Memory B cell (primary cell): Measurements from ENCODE around the gene GAL3ST3.

Experiments used
- ATAC-seq: fragments of 150-1000 bp; cut with Tn5 transposase; 2 replicates; pipeline ENCODE4 v1.10.0; 2021; ENCODE audit warnings: low read depth, mild to moderate bottlenecking, moderate library complexity
- DNase-seq, 2 donors: peaks; one replicate each; pipeline ENCODE4 v3.0.0; 2022; ENCODE audit warnings: low spot score in 2 of 2
- H3K27ac Mint-ChIP-seq: one replicate; pipeline ENCODE4 v1.8.0; 2022; ENCODE audit warnings: mild to moderate bottlenecking, moderate library complexity, mixed read lengths
- H3K27me3 Mint-ChIP-seq: one replicate; pipeline ENCODE4 v1.8.0; 2022; ENCODE audit warnings: mixed read lengths
- H3K36me3 Mint-ChIP-seq: one replicate; pipeline ENCODE4 v1.8.0; 2022; ENCODE audit warnings: mild to moderate bottlenecking, mixed read lengths
- H3K4me1 Mint-ChIP-seq: one replicate; pipeline ENCODE4 v1.8.0; 2022; ENCODE audit warnings: mixed read lengths
- H3K4me3 Mint-ChIP-seq: one replicate; pipeline ENCODE4 v1.8.0; 2022; ENCODE audit warnings: mild to moderate bottlenecking, moderate library complexity, mixed read lengths
- H3K9me3 Mint-ChIP-seq: one replicate; pipeline ENCODE4 v1.8.0; 2022; ENCODE audit warnings: mixed read lengths

The GAL3ST3 gene

DNA sequence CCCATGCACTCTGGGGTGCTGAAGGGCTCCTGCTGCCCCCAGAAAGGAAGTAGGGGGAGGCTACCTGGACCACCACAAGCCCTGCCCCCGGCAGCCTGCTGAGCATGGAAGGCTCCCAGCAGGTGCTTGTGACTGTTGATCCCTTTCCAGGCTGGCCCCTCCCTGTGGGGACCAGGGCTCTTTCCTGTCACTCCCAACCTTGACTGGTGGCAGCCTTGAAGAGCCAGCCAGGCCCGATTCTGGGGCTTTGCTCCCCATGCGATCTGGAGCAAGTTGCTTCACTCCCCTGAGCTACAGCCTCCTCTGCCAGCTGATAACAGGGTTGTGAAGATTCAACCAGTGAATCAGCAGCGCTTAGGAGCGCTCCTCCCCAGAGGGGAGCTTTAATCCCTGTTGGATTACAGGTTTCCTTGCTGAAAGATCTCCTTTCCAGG, 41.7 kb downstream of the GAL3ST3 start:
- peaks cover 11% of the 10 kb centered on the region for H3K4me1 Mint-ChIP-seq
- DNase-seq: no peak
- ATAC-seq: no peak
- H3K27me3 Mint-ChIP-seq: no peaks in the 10 kb centered on the region
- H3K36me3 Mint-ChIP-seq: peaks cover 3% of the 10 kb centered on the region
- no peak overlapping the region for H3K4me3 Mint-ChIP-seq
- no peaks in the 10 kb centered on the region for H3K9me3 Mint-ChIP-seq
- H3K27ac Mint-ChIP-seq: no peak overlapping the region

DNA sequence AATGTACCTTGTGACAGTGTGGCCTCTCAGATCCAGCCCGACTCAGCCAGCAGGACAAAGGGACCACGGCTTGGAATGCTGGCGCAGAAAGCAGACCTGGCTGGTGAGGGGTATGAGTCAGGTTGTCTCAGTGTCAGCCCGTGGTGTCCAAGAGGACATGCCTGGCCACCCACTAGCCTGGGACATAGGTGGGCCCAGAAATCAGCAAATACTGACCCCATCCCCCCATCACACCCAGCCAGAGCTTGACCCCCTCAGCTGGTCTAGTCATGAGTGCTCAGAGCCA, 42.1 kb downstream of the GAL3ST3 start:
- Mint-ChIP-seq H3K4me1 (peaks cover 11% of the 10 kb centered on the region), H3K4me3 (no peak overlapping the region), H3K27ac (no peak overlapping the region), H3K36me3 (peaks cover 5% of the 10 kb centered on the region), H3K27me3 (no peaks in the 10 kb centered on the region), H3K9me3 (no peaks in the 10 kb centered on the region)
- ATAC-seq: no peak
- DNase-seq: no peak

DNA sequence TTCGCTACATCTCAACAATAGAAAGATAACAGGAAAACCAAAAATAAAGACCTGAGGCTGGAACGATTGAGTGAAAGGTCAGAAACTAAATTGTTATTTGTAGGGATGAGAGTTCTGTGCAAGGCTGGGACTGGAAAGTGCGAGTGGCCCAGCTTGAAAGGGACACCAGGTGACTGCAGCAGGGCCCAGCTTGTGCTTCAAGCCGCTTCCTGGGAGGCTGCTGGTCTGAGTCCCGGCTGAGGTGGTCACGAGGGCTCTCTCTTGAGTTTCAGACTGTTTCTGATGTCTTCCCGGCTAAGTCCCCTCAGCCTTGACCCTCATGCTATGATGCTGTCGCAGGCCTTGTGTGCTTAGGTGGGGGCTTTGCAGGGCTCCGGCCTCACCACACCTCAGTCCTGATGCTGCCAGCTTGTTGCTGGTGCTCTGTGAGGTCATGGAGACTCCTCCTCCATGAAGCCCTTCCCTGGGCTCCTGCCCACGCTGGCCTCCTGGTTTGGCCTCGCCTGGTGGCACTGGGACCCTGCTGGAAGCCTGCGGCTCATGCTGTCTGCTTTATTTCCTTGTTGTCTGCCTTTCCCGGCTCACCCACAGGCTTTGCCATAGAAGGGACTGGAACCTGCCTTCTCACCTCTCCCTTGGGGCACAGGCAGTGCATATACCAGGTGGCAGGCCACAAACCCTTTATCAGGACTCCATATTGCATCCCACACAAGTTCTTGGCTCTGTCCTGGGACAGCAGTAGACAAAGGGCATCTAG, 42.6 kb downstream of the GAL3ST3 start:
- ATAC-seq: no peak
- Mint-ChIP-seq H3K27ac (no peak overlapping the region), H3K9me3 (no peaks in the 10 kb centered on the region), H3K4me3 (no peak overlapping the region), H3K4me1 (peaks cover 14% of the 10 kb centered on the region), H3K27me3 (no peaks in the 10 kb centered on the region), H3K36me3 (peaks cover 6% of the 10 kb centered on the region)
- no peak for DNase-seq

DNA sequence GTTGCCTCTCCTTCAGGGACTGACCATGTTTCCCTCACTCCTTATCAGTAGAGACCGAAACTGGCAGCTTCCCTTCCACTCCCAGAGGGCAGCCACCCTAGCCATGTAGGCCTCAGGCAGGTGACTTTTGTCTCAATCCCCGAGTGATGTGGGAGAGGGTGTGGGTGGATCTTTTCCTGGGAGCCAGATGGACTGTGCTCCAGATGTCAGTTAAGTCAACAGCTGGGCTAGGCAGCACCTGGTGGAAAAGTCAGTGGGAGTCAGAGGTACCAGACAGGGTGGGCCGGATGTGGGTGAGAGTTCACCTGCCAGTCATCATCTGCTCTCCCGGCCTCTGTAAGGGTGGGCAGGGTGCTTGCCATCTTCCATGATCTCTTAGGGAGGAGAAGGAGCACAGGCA, 44.8 kb downstream of the GAL3ST3 start:
- Mint-ChIP-seq H3K36me3 (peaks cover 12% of the 10 kb centered on the region), H3K27me3 (no peaks in the 10 kb centered on the region), H3K4me1 (peaks cover 14% of the 10 kb centered on the region), H3K4me3 (no peak overlapping the region), H3K9me3 (no peaks in the 10 kb centered on the region), H3K27ac (no peak overlapping the region)
- ATAC-seq (no peak), DNase-seq (no peak)

DNA sequence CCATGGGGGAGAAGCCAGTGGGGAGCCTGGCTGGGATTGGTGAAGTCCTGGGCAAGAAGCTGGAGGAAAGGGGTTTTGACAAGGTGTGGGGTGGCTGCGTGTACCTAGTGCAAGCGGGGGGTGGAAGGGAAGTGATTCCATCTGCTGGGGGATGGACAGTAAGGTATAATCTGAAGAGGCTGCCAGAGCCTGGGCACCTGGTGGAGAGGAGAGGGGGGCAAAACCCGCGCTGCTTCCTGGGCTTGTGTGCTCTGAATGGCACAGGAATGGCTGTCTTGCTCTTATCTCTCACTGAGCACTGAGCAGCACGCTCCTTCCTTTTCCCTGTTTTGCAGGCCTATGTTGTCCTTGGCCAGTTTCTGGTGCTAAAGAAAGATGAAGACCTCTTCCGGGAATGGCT, 45.7 kb downstream of the GAL3ST3 start:
- ATAC-seq: no peak
- Mint-ChIP-seq H3K27ac (peak overlapping the region; percentile 99), H3K4me1 (peaks cover 14% of the 10 kb centered on the region), H3K4me3 (peak overlapping the region; percentile 95), H3K27me3 (no peaks in the 10 kb centered on the region), H3K36me3 (peaks cover 16% of the 10 kb centered on the region), H3K9me3 (no peaks in the 10 kb centered on the region)
- no peak for DNase-seq

DNA sequence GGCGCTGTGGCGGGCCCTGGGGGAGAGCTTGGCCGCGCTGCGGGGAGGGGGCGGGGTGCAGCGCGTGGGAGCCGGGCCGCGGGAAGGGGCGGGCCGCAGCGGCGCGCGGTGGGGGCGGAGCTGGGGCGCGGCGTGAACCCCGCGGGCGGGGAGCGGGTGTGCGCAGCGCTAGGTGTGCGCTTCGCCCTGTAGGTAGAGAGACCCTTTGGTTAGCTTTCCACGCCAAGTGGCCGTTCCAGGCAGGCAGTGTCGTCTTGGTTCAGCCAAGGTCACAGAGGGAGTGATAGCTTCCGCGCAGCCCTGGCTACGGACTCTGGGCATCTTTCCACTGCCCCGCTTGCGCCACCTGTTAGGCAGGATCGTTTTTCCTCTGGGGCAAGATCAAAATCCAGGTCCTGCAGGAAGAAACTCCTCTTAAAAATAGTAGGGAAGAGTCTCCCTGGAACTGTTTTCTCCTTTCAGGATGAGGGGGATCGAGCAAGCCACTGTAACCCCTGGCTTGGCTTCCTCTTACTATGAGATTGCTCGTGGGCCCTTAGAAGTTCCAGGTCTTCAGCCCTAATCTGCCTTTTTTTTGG, 46.2 kb downstream of the GAL3ST3 start:
- Mint-ChIP-seq H3K4me1 (peaks cover 15% of the 10 kb centered on the region), H3K36me3 (peaks cover 20% of the 10 kb centered on the region), H3K4me3 (peak overlapping the region; percentile 95), H3K27ac (peak overlapping the region; percentile 99), H3K27me3 (no peaks in the 10 kb centered on the region), H3K9me3 (no peaks in the 10 kb centered on the region)
- DNase-seq (no peak), ATAC-seq (peak; percentile 68)

DNA sequence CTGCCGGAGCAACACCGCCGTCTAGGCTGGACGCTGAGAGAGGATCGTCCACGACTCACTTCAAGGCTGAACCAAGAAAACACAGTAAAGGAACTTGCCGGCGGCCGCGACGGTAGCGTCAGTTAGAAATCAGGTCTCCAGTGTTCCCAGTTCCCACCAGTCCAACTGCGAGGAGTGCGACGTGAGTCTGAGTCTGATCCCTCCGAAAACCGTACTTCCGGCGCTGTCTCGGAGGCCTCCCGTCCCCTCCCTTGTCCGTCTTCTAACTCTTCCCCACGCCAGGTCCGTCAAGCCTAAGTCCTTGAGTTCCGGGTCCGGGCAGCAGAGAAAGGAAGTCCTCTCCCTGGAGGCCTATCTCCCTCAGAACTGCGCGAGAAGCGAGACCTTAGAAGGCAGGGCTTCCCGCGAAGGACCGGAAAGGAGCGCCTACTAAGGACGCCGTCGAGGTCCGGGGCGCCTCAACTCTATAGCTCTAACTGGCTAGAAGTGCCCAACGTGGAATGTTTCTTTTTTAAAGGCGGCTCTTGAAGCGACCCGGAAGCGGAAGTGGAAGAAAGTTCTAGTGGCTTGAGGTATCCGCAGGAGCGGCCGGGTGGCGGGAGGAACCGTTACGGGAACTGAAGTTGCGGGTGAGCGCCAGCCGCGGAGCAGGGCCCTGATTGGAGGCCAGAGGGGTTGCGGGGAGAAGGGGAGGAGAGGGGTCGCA, 46.9 kb downstream of the GAL3ST3 start, which contains the start of the genes BANF1 and EIF1AD:
Gene BANF1, plus strand, starts transcription at position 562 of the 706 bp plus-strand sequence. CDS start 748 bp downstream, outside the sequence.
Gene EIF1AD, minus strand, starts transcription at position 216 of the 706 bp plus-strand sequence. CDS start 1,768 bp downstream, outside the sequence.
- peak; percentile 70 for ATAC-seq
- Mint-ChIP-seq H3K27me3 (no peaks in the 10 kb centered on the region), H3K4me1 (peaks cover 21% of the 10 kb centered on the region), H3K4me3 (peak within 1 kb of the TSS; percentile 95), H3K36me3 (peaks cover 26% of the 10 kb centered on the region), H3K9me3 (no peaks in the 10 kb centered on the region), H3K27ac (peak within 1 kb of the TSS; percentile 99)
- peak; percentile 93 to 96 for DNase-seq

DNA sequence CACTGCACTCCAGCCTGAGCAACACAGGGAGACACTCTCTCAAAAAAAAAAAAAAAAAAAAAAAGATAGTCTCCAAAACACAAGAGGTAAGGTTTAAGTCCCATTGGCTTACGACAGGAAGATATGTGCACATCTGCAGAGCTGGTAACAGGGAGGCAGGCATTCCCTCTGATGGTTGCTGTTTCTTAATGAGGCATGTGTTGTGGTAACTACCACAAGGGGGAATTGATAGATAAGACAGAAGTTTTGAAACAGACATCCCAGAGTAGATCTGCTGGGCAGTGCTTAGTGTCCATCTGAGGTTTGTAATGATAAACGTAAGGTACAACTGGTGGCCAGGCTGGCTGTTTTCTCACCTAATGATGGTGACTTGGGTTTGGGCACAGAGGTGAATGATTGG, 51.7 kb downstream of the GAL3ST3 start:
- Mint-ChIP-seq H3K9me3 (no peaks in the 10 kb centered on the region), H3K4me3 (peak overlapping the region; percentile 24), H3K4me1 (peaks cover 17% of the 10 kb centered on the region), H3K27ac (peak overlapping the region; percentile 64), H3K27me3 (no peaks in the 10 kb centered on the region), H3K36me3 (peaks cover 25% of the 10 kb centered on the region)
- no peak for ATAC-seq
- DNase-seq: no peak

DNA sequence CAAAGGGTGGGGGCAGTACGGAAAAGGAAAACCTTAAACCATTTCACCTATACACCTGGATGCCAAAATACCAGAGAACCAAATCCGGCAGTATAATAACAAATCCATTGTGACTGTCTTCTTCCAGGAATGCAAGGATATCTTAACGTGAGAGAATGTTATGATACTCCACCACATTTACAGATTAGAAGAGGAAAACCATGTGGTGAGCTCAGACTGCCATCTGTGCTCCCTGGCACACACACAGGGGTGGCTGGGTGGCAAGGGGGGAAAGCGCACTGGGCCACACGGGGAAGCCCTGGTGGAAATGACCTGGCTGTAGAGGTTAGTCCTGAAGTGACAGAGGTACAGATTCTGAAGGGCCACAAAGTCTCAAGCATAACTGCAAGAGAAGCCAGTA, 56.9 kb downstream of the GAL3ST3 start:
- no peak overlapping the region for H3K4me3 Mint-ChIP-seq

More for the DNA sequence above, 56.9 kb downstream of the GAL3ST3 start:
- ATAC-seq: no peak
- Mint-ChIP-seq H3K36me3 (peaks cover 10% of the 10 kb centered on the region), H3K4me1 (peaks cover 11% of the 10 kb centered on the region), H3K27me3 (no peaks in the 10 kb centered on the region), H3K27ac (no peak overlapping the region), H3K9me3 (no peaks in the 10 kb centered on the region)
- DNase-seq: no peak
